DND-41 (cell line): ENCODE results near the gene TRAK1.

Experiments used
- ATAC-seq: fragments of 200-7000 bp; cut with Tn5 transposase; 3 replicates; pipeline ENCODE4 v1.9.1; 2021; ENCODE audit warnings: low read depth; ENCODE audit not compliant: insufficient read depth
- DNase-seq: peaks from one replicate; pipeline ENCODE4 v3.0.0-alpha.2; 2020
- H2AFZ ChIP-seq: 2 replicates; pipeline ENCODE4 v1.6.0; 2012; ENCODE audit warnings: low read depth, low read length
- H3K27ac ChIP-seq: 2 replicates; pipeline ENCODE4 v1.5.1; 2012; ENCODE audit warnings: low read length, inconsistent platforms
- H3K27me3 ChIP-seq: fragments of 200-600 bp; sonication (generic); 2 replicates; pipeline ENCODE4 v1.6.0; 2012; ENCODE audit warnings: low read length, mild to moderate bottlenecking, inconsistent platforms; ENCODE audit not compliant: insufficient read depth, poor library complexity
- H3K36me3 ChIP-seq: 2 replicates; pipeline ENCODE4 v1.5.1; 2012; ENCODE audit warnings: low read length, inconsistent platforms; ENCODE audit not compliant: insufficient read depth
- H3K4me1 ChIP-seq: 2 replicates; pipeline ENCODE4 v1.5.1; 2012; ENCODE audit warnings: mild to moderate bottlenecking, low read length; ENCODE audit not compliant: insufficient read depth
- H3K4me2 ChIP-seq: 2 replicates; pipeline ENCODE4 v1.6.0; 2012; ENCODE audit warnings: mild to moderate bottlenecking, moderate library complexity, low read length, inconsistent platforms; ENCODE audit not compliant: insufficient read depth
- H3K4me3 ChIP-seq, 2 experiments: fragments of 200-600 bp in 1 of 2; shearing (Covaris generic) in 1 of 2; 2 replicates each; pipeline ENCODE4 v1.5.1; 2012 to 2016; ENCODE audit warnings: inconsistent platforms in 2 of 2, low read length in 2 of 2, mild to moderate bottlenecking in 2 of 2, low read depth in 1 of 2, moderate library complexity in 1 of 2
- H3K79me2 ChIP-seq: 2 replicates; pipeline ENCODE4 v1.6.0; 2012; ENCODE audit warnings: low read length, inconsistent platforms; ENCODE audit not compliant: insufficient read depth
- H3K9ac ChIP-seq: 2 replicates; pipeline ENCODE4 v1.6.0; 2012; ENCODE audit warnings: low read depth, mild to moderate bottlenecking, inconsistent platforms, low read length, moderate library complexity
- H3K9me3 ChIP-seq: 2 replicates; pipeline ENCODE4 v1.5.1; 2012; ENCODE audit warnings: low read length, moderate library complexity, mild to moderate bottlenecking, inconsistent platforms; ENCODE audit not compliant: insufficient read depth, severe bottlenecking
- H4K20me1 ChIP-seq: 2 replicates; pipeline ENCODE4 v1.6.0; 2012; ENCODE audit warnings: low read length; ENCODE audit not compliant: insufficient read depth
- EZH2 ChIP-seq: IDR thresholded peaks from 3 replicates; pipeline ENCODE4 v1.6.1; 2012; ENCODE audit warnings: borderline replicate concordance, low read depth, mild to moderate bottlenecking, moderate library complexity, low read length, inconsistent platforms; ENCODE audit not compliant: severe bottlenecking
- TF ChIP-seq, protein P1 (sequence below): IDR thresholded peaks from 2 replicates; pipeline ENCODE4 v1.5.1; 2012; ENCODE audit warnings: borderline replicate concordance, low read length, moderate library complexity, mild to moderate bottlenecking; ENCODE audit not compliant: poor library complexity, severe bottlenecking; ENCODE audit errors: extremely low read depth

The TRAK1 gene

GRCh38 chr3:42229942-42230688, 139.0 kb downstream of the TRAK1 start:
- H3K36me3 ChIP-seq, result no peaks in the 10 kb centered on the region
- no peaks in the 10 kb centered on the region for H3K4me1 ChIP-seq
- no peak for DNase-seq
- no peak overlapping the region for H2AFZ ChIP-seq
- no peaks in the 10 kb centered on the region for H3K27me3 ChIP-seq
- no peaks in the 10 kb centered on the region for H3K9me3 ChIP-seq
- H3K4me2 ChIP-seq, result no peak overlapping the region
- ATAC-seq, result no peak
- no peak overlapping the region for H3K9ac ChIP-seq
- no peak overlapping the region for H3K27ac ChIP-seq
- no peaks in the 10 kb centered on the region for H3K79me2 ChIP-seq
- TF ChIP-seq, protein P1, sequence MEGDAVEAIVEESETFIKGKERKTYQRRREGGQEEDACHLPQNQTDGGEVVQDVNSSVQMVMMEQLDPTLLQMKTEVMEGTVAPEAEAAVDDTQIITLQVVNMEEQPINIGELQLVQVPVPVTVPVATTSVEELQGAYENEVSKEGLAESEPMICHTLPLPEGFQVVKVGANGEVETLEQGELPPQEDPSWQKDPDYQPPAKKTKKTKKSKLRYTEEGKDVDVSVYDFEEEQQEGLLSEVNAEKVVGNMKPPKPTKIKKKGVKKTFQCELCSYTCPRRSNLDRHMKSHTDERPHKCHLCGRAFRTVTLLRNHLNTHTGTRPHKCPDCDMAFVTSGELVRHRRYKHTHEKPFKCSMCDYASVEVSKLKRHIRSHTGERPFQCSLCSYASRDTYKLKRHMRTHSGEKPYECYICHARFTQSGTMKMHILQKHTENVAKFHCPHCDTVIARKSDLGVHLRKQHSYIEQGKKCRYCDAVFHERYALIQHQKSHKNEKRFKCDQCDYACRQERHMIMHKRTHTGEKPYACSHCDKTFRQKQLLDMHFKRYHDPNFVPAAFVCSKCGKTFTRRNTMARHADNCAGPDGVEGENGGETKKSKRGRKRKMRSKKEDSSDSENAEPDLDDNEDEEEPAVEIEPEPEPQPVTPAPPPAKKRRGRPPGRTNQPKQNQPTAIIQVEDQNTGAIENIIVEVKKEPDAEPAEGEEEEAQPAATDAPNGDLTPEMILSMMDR, result peak; percentile 53
- no peak for TF ChIP-seq EZH2
- H3K4me3 ChIP-seq, result no peak overlapping the region
- H4K20me1 ChIP-seq, result no peaks in the 10 kb centered on the region

DNA sequence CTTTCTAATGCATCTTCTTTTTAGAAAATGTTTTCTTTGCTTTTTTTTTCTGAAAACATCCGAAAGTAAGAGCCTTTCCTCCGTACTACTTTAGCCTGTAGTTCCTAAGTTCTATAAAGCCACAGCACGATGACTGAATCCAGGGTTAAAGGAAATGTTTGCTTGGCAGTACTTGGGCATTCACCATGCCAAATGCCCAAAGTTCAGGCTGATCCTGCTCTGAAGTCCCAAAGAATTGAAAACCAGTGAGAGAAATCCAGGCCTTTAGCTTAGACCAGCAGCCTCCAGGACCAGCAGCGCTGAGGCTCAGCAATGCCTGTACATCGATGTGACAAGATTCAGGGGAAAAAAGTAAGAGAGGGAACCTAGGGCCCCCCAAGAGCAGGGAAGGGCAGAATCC, 139.7 kb downstream of the TRAK1 start:
- Histone ChIP-seq H3K9ac (no peak overlapping the region), H3K27me3 (no peaks in the 10 kb centered on the region), H3K9me3 (no peaks in the 10 kb centered on the region), H3K4me2 (no peak overlapping the region), H3K36me3 (no peaks in the 10 kb centered on the region), H3K27ac (no peak overlapping the region), H3K4me1 (no peaks in the 10 kb centered on the region), H3K79me2 (no peaks in the 10 kb centered on the region), H2AFZ (no peak overlapping the region), H3K4me3 (no peak overlapping the region), H4K20me1 (no peaks in the 10 kb centered on the region)
- no peak for TF ChIP-seq EZH2
- DNase-seq, result no peak
- no peak for ATAC-seq

DNA sequence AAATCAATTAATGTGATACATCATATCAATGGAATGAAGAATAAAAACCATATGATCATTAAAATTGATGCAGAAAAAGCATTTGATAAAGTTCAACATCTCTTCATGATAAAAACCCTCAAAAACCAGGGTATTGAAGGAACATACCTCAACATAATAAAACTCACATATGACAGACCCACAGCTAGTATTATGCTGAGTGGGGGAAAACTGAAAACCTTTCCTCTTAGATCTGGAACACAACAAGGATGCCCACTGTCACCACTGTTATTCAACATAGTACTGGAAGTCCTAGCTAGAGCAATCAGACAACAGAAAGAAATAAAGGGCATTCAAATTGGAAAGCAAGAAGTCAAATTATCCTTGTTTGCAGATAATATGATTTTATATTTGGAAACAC, 144.4 kb downstream of the TRAK1 start:
- DNase-seq (no peak), ATAC-seq (no peak)
- Histone ChIP-seq H4K20me1 (no peaks in the 10 kb centered on the region), H3K9me3 (peaks cover 10% of the 10 kb centered on the region), H2AFZ (no peak overlapping the region), H3K4me3 (no peak overlapping the region), H3K79me2 (no peaks in the 10 kb centered on the region), H3K27ac (no peak overlapping the region), H3K36me3 (no peaks in the 10 kb centered on the region), H3K4me2 (no peak overlapping the region), H3K4me1 (no peaks in the 10 kb centered on the region), H3K27me3 (no peaks in the 10 kb centered on the region), H3K9ac (no peak overlapping the region)
- TF ChIP-seq, protein P1, result no peak
- TF ChIP-seq EZH2, result no peak

DNA sequence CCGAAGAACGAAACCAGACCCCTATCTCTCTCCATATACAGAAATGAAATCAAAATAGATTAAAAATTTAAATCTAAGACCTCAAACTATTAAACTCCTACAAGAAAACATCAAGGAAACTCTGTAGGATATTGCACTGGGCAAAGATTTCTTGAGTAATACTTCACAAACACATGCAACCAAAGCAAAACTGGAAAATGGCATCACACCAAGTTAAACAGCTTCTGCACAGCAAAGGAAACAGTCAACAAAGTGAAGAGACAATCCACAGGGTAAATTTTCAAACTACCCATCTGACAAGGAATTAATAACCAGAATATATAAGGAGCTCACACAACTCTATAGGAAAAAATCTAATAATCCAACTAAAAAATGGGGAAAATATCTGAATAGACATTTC, 145.5 kb downstream of the TRAK1 start:
- TF ChIP-seq, protein P1, result no peak
- no peak for TF ChIP-seq EZH2
- H3K4me3 ChIP-seq, result no peak overlapping the region
- no peak overlapping the region for H2AFZ ChIP-seq

More for the DNA sequence above, 145.5 kb downstream of the TRAK1 start:
- Histone ChIP-seq H3K36me3 (no peaks in the 10 kb centered on the region), H3K79me2 (no peaks in the 10 kb centered on the region), H3K27ac (no peak overlapping the region), H4K20me1 (no peaks in the 10 kb centered on the region), H3K27me3 (no peaks in the 10 kb centered on the region), H3K4me1 (no peaks in the 10 kb centered on the region), H3K9me3 (peaks cover 10% of the 10 kb centered on the region), H3K4me2 (no peak overlapping the region), H3K9ac (no peak overlapping the region)
- DNase-seq, result no peak
- ATAC-seq, result no peak
